GM12865 (cell line): ENCODE results near the gene GJC1.

Experiments
- DNase-seq: peaks from one replicate; pipeline ENCODE4 v3.0.0; 2010; ENCODE audit warnings: low read depth
- H3K4me3 ChIP-seq: 2 replicates; pipeline ENCODE4 v1.5.1; 2011; ENCODE audit warnings: mild to moderate bottlenecking, low read depth, low read length, control low read depth
- CTCF ChIP-seq: IDR thresholded peaks from 2 replicates; pipeline ENCODE4 v1.5.1; 2011; ENCODE audit warnings: low read length, control low read depth, low read depth, inconsistent platforms; ENCODE audit not compliant: insufficient read depth; ENCODE audit errors: missing control alignments

Gene GJC1

GRCh38 chr17:44871556-44871955 is 41.5 kb upstream of the GJC1 start:
- no peak overlapping the region for H3K4me3 ChIP-seq
- DNase-seq: no peak
- TF ChIP-seq CTCF: no peak

- no peak for TF ChIP-seq CTCF
- no peak overlapping the region for H3K4me3 ChIP-seq
- DNase-seq: no peak
Measured at GRCh38 chr17:44867841-44868240, 37.8 kb upstream of the GJC1 start.

- no peak for TF ChIP-seq CTCF
- DNase-seq: no peak
- no peak overlapping the region for H3K4me3 ChIP-seq
Measured at GRCh38 chr17:44865931-44866330, 35.8 kb upstream of the GJC1 start.

- DNase-seq: peak; percentile 80
- peak; percentile 80 for TF ChIP-seq CTCF
- no peak overlapping the region for H3K4me3 ChIP-seq
Measured at GRCh38 chr17:44865231-44865660, 35.2 kb upstream of the GJC1 start.

- DNase-seq: no peak
- no peak overlapping the region for H3K4me3 ChIP-seq
- TF ChIP-seq CTCF: no peak
Measured at GRCh38 chr17:44864831-44865230, 34.7 kb upstream of the GJC1 start.

GRCh38 chr17:44863061-44863918 is 33.2 kb upstream of the GJC1 start:
- no peak for TF ChIP-seq CTCF
- H3K4me3 ChIP-seq: no peak overlapping the region
- no peak for DNase-seq
